ENCODE results near the gene C9orf72. TPM values are rescaled to one million over a fixed set of nuclear protein-coding genes. Genes with fewer than 3 reads are reported as not detected.

C9orf72 gene
- total RNA-seq, 1 donor from 2014 or later = 9.4 TPM

DNA sequence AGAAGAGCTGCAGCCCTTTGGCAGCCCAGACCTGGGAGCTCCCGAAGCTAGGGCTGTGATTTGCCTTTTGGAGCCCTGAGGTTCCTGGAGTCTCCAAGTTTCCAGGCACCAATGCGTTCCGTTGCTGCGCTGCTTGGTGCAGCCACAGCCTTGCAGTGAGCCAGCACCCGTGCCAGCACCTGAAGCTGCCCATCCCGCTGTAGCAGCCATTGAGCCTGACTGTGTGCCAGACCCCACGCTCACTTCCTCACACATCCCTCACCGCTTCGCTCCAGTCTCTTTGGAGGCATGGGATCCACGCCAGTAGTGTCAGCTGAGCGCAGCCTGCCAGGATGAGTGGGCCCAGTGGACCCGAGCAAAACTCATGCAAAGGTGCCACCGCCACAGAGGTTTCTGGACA, 22.5 kb upstream of the C9orf72 start:
- no peak for DNase-seq (ENCODE audit: low read depth)
- TF ChIP-seq, protein P1, sequence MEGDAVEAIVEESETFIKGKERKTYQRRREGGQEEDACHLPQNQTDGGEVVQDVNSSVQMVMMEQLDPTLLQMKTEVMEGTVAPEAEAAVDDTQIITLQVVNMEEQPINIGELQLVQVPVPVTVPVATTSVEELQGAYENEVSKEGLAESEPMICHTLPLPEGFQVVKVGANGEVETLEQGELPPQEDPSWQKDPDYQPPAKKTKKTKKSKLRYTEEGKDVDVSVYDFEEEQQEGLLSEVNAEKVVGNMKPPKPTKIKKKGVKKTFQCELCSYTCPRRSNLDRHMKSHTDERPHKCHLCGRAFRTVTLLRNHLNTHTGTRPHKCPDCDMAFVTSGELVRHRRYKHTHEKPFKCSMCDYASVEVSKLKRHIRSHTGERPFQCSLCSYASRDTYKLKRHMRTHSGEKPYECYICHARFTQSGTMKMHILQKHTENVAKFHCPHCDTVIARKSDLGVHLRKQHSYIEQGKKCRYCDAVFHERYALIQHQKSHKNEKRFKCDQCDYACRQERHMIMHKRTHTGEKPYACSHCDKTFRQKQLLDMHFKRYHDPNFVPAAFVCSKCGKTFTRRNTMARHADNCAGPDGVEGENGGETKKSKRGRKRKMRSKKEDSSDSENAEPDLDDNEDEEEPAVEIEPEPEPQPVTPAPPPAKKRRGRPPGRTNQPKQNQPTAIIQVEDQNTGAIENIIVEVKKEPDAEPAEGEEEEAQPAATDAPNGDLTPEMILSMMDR (conservative IDR thresholded peaks at IDR 0.05; ENCODE audit: low read depth, low read length) = no peak
- H3K4me3 ChIP-seq (ENCODE audit: low read depth, low read length) = no peak overlapping the region

- TF ChIP-seq, protein P1 (conservative IDR thresholded peaks at IDR 0.05; ENCODE audit: low read depth, low read length) = no peak
- no peak for DNase-seq (ENCODE audit: low read depth)
- H3K4me3 ChIP-seq (ENCODE audit: low read depth, low read length) = no peak overlapping the region
These were observed 18.4 kb upstream of the C9orf72 start for GRCh38 chr9:27591672-27592071.

DNA sequence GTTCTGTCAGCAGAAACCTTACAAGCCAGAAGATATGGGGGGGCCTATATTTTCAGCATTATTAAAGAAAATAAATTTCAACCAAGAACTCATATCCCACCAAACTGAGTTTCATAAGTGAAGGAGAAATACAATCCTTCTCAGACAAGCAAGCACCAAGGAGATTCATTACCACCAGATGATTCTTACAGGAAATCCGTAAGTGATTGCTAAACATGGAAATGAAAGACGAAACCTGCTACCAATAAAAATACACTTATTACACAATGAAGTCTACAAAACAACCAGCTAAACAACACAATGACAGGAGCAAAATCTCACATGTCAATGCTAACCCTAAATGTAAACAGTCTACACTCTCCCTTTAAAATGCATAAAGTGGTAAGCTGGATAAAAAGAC, 17.8 kb upstream of the C9orf72 start:
- TF ChIP-seq, protein P1 (conservative IDR thresholded peaks at IDR 0.05; ENCODE audit: low read depth, low read length) = no peak
- no peak for DNase-seq (ENCODE audit: low read depth)
- H3K4me3 ChIP-seq (ENCODE audit: low read depth, low read length) = no peak overlapping the region

- H3K4me3 ChIP-seq (ENCODE audit: low read depth, low read length) = no peak overlapping the region
- DNase-seq (ENCODE audit: low read depth) = no peak
- TF ChIP-seq, protein P1 (conservative IDR thresholded peaks at IDR 0.05; ENCODE audit: low read depth, low read length) = no peak
These were observed 17.4 kb upstream of the C9orf72 start for GRCh38 chr9:27590651-27591050.

GRCh38 chr9:27589462-27589861, 16.2 kb upstream of the C9orf72 start:
- H3K4me3 ChIP-seq (ENCODE audit: low read depth, low read length) = no peak overlapping the region
- TF ChIP-seq, protein P1 (conservative IDR thresholded peaks at IDR 0.05; ENCODE audit: low read depth, low read length) = no peak
- DNase-seq (ENCODE audit: low read depth) = no peak

GRCh38 chr9:27586304-27586703, 13.0 kb upstream of the C9orf72 start:
- H3K4me3 ChIP-seq (ENCODE audit: low read depth, low read length) = no peak overlapping the region
- TF ChIP-seq, protein P1 (conservative IDR thresholded peaks at IDR 0.05; ENCODE audit: low read depth, low read length) = no peak
- DNase-seq (ENCODE audit: low read depth) = no peak

DNA sequence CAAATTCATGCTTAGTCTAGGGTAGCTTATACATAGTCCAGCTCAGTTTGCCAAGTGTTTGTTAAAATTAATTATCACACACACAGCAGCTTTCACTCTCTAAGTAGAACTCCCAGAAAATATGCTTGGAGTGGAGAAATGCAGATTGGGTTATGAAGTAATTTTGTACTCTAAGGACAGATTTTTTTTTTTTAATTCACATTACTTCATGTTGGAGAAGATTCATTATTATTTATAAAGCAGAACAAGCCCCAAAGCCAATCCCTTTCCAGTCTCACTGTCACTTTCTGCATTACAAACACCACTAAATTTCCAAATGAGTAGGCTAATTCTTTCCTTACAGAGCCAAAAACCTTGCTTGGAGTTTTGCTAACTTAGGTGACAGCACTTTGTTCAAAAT, 11.7 kb upstream of the C9orf72 start:
- H3K4me3 ChIP-seq (ENCODE audit: low read depth, low read length) = no peak overlapping the region
- TF ChIP-seq, protein P1 (conservative IDR thresholded peaks at IDR 0.05; ENCODE audit: low read depth, low read length) = no peak
- no peak for DNase-seq (ENCODE audit: low read depth)

All from epithelial cell of proximal tubule (primary cell).